Fibroblast of skin of right quadriceps (primary cell): Measurements from ENCODE around the gene SLC6A1.

Experiments
- DNase-seq: peaks from one replicate; pipeline ENCODE4 v3.0.0-alpha.2; 2013

Gene SLC6A1

GRCh38 chr3:10996345-10997013, 3.9 kb downstream of the SLC6A1 start:
- no peak for DNase-seq

GRCh38 chr3:10997196-10997595, 4.6 kb downstream of the SLC6A1 start:
- no peak for DNase-seq

- no peak for DNase-seq
Measured at GRCh38 chr3:10998542-10998941, 6.0 kb downstream of the SLC6A1 start.

GRCh38 chr3:10999221-11000107, 6.9 kb downstream of the SLC6A1 start:
- no peak for DNase-seq

- DNase-seq: no peak
Measured at GRCh38 chr3:11000528-11000927, 8.0 kb downstream of the SLC6A1 start.

GRCh38 chr3:11001020-11001657, 8.6 kb downstream of the SLC6A1 start:
- DNase-seq: no peak

GRCh38 chr3:11001658-11002021, 9.1 kb downstream of the SLC6A1 start:
- DNase-seq: no peak

- DNase-seq: no peak
Measured at GRCh38 chr3:11002371-11002807, 9.8 kb downstream of the SLC6A1 start.

GRCh38 chr3:11004563-11004962, 12.0 kb downstream of the SLC6A1 start:
- DNase-seq: no peak

GRCh38 chr3:11005686-11006256, 13.2 kb downstream of the SLC6A1 start:
- no peak for DNase-seq

GRCh38 chr3:11006986-11007933, 14.7 kb downstream of the SLC6A1 start:
- no peak for DNase-seq

GRCh38 chr3:11009898-11010297, 17.4 kb downstream of the SLC6A1 start:
- DNase-seq: no peak

- no peak for DNase-seq
Measured at GRCh38 chr3:11010426-11011165, 18.0 kb downstream of the SLC6A1 start.

GRCh38 chr3:11014253-11014652, 21.7 kb downstream of the SLC6A1 start:
- DNase-seq: no peak

- no peak for DNase-seq
Measured at GRCh38 chr3:11014752-11015151, 22.2 kb downstream of the SLC6A1 start.

- no peak for DNase-seq
Measured at GRCh38 chr3:11015369-11015768, 22.8 kb downstream of the SLC6A1 start.

GRCh38 chr3:11016727-11017126, 24.2 kb downstream of the SLC6A1 start:
- no peak for DNase-seq

GRCh38 chr3:11019116-11019819, 26.7 kb downstream of the SLC6A1 start:
- DNase-seq: no peak

GRCh38 chr3:11020764-11021163, 28.2 kb downstream of the SLC6A1 start:
- no peak for DNase-seq

GRCh38 chr3:11021611-11022011, 29.1 kb downstream of the SLC6A1 start:
- no peak for DNase-seq

- no peak for DNase-seq
Measured at GRCh38 chr3:11022115-11022514, 29.6 kb downstream of the SLC6A1 start.
